NK-92 (cell line): Measurements from ENCODE around the gene TCEAL4.
"Not testable (repeated sequence)": the region's sequence is repeated elsewhere in the genome, so short reads cannot be mapped to it uniquely, and the experiment has no call there.

Experiments
- DNase-seq: peaks from one replicate; lab custom pipeline; 2025; ENCODE audit not compliant: unreplicated experiment; lab: John Stamatoyannopoulos, UW

The TCEAL4 gene

GRCh38 chrX:103586659-103587058 is 1.3 kb downstream of the TCEAL4 start:
- no peak for DNase-seq

GRCh38 chrX:103592295-103592694 is 7.0 kb downstream of the TCEAL4 start:
- DNase-seq, result not testable (repeated sequence)

DNA sequence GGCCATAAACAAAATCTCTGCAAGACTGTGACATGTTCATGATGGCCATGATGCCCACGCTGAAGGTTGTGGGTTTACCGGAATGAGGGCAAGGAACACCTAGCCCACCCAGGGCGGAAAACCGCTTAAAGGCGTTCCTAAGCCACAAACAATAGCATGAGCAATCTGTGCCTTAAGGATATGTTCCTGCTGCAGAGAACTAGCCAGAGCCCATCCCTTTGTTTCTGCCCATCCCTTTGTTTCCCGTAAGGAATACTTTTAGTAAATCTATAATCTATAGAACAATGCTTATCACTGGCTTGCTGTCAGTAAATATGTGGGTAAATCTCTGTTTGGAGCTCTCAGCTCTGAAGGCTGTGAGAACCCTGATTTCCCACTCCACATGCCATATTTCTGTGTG is 9.9 kb downstream of the TCEAL4 start:
- not testable (repeated sequence) for DNase-seq

DNA sequence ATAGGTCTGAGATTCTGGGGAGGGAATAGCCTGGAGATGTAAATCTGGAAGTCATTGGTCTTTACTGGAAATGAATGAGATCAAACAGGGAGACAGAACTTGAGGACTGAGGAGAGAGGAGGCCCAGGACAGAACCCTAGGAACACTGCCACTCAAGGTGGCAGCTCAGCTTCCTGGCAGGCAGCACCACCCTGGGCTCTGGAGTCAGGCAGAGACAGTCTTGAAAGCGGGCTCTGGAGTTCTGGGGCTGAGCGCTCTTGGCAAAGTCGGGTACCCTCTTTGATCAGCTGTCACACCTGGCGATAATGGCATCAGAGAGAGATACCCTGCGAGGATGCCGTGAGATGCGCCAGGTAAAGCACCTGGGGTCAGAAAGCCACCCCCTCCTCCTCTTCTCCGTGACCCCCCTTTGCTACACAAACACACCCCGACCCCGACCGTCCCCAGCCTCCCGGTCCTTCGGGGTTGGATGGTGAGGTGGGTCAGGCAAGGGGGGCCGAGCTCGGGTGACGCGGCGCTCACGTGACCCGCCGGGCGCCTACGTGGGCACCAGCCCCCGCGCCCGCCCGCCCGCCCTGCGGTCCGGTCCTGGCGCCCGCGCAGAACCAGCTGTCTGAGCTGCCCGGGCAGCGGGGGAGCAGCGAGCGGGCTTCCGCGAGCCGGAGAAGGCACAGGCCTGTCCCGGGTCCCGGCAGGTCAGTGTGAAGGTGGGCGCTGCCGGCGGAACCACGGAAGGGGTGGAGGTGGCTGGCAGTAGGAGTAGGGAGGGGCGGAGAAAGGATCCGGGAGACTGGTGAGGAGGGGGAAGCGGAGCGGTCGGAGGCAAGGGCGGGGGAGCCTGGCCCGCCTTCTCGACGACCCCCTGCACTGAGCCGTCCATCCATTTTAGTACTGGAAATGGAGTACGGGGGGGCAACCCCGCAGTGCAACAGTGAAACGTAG is 22.3 kb downstream of the TCEAL4 start, which contains the start of gene TCEAL3:
Gene TCEAL3, plus strand, starts transcription at position 600 of the 942 bp plus-strand sequence. CDS start 1,102 bp downstream, outside the sequence.
- DNase-seq, result no peak

DNA sequence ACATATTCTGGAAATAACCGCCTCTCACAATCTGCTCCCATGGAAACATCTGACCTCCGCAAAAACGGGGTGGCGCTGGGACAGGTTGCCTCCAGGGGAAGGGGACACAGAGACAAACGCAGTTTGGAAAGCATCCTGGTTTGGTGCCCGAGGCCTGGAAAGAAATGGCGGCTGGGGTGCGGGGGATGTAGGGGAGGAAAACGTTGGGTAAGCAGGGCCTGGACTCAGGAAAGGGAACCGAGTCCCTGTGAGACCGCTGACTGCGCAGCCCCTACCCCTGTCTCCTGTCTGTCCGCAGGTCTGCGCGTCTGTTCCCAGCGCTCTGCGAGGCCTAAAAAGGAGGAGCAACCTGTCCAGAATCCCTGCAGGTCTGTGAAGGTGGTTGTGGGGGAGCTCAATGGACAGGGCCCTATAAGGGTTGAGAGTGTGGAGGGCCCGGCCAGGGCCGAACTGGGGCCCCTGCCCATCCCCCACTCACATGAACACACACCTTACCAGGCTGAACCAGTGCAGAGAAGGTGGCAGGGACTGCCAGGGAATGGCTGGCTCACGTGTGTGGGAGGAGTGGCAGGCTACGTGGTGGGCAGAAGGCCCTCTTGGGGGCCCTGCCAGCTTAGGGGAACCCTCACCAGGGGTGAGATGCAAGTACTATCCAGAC is 23.1 kb downstream of the TCEAL4 start:
- DNase-seq, result no peak

DNA sequence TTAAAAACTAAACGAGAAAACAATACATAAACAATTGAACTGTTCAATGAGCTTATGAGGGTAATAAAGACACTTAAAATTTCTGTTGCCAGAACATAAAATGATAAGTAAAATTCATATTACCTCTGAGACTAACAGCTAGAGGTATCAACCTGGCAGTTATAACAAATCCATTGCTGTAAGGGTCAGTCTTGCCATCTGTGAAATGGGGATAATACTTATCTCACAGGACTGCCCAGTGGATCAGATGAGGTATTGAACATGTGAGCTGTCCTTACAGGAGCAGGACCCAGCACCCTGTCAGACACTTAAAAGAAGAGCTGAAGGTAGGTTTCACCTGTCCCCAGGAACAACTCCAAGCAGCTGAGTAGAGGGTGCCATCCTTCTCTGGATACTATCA is 25.0 kb downstream of the TCEAL4 start:
- DNase-seq, result no peak

DNA sequence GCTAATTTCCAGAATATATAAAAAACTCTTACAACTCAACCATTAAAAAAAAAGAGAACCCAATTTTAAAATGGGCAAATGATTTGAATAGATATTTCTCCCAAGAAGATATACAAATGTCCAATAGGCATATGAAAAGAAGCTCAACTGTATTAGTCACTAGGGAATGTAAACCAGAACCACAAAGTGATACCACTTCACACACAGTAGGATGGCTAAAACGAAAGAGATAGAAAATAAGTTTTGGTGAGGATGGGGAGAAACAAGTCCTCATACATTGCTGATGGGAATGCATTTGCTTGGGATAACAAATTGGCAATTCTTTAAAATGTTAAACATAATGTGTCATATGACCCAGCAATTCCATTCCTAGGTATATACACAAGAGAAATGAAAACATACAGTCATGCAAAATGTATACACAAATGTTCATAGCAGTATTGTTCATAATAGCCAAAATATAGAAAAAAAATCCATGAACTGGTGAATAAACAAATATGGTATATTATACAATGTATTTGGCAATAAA is 28.1 kb downstream of the TCEAL4 start:
- no peak for DNase-seq

DNA sequence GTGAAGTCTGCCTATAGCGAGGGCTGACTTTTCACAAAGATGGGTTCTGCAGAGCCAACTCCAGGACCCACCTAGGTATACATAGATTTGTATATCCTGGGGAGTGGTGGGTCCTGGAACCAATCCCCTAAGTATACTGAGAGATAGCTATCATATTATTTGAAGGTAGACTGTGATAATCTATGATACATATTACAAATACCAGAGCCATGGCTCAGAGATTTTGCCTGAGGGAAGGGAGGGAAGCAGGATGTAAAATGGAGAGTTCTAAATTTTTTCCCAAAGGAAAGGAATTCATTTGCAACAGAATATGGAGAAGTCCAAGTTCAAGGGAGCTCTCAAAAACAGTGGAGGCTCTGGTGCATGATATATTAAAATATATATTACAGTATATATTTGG is 29.7 kb downstream of the TCEAL4 start:
- DNase-seq, result no peak

DNA sequence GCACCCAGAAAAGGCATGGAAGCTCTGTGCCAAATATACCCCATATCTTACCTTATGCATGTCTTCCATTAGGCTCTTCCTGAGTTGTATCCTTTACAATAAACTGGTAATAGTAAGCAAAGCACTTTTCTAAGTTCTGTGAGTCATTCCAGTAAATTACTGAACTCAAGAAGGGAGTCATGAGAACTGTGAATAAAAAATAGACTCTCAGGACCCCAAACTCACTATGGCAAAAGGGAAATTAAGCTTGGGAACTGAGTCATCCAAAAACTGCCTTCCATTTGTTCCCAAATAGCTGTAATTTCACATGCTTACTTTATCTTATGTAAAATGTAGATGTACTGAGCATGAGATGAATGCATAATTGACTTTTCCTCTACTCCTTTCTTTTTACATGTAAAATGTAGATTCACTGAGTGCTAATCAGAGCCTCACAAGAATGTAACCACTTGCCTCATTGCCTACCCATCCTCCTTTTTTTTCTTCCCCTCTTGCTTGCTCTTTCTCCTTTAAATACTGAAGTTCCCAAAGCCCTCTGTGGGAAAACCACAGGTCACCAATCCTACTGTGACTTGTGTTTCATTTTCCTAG is 30.6 kb downstream of the TCEAL4 start:
- DNase-seq, result no peak

- no peak for DNase-seq
Measured at GRCh38 chrX:103616676-103617186, 31.4 kb downstream of the TCEAL4 start.

DNA sequence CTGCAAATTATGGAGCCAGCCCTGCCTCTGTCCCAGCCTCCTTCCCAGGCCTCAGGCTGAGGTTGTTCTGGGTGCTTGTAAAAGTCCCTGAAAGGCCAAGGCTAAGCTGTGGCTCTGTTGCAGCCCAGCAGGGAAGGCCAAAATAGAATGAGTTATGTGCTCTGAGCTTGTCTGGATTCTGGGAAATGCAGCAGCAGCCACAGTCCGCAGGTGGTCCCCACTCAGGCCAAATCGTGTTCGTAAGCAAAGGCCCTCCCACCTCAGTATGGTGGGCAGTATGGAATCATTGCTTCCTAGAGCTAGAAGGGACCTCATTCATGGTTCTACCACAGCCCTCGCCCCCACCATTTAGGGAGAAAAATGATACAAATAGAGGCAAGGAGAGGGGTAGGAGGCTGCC is 38.8 kb downstream of the TCEAL4 start:
- no peak for DNase-seq

DNA sequence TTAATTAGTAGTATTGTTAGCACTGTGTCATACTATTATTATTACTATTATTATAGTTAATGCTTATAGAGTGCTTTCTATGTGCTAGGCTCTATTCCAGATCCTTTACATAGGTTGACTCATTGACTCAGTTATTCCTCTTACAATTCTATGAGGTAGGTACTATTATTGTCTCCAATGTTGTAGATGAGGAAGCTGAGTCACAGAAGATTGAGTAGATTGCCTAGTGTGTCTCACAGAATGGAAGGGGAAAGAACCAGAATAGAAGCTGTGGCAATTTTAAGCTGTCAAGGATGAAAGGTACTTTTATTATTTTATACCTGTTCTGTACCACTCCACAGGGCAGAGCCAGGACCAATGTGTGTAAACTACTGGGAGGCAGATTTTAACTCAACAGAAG is 41.5 kb downstream of the TCEAL4 start:
- DNase-seq, result no peak

DNA sequence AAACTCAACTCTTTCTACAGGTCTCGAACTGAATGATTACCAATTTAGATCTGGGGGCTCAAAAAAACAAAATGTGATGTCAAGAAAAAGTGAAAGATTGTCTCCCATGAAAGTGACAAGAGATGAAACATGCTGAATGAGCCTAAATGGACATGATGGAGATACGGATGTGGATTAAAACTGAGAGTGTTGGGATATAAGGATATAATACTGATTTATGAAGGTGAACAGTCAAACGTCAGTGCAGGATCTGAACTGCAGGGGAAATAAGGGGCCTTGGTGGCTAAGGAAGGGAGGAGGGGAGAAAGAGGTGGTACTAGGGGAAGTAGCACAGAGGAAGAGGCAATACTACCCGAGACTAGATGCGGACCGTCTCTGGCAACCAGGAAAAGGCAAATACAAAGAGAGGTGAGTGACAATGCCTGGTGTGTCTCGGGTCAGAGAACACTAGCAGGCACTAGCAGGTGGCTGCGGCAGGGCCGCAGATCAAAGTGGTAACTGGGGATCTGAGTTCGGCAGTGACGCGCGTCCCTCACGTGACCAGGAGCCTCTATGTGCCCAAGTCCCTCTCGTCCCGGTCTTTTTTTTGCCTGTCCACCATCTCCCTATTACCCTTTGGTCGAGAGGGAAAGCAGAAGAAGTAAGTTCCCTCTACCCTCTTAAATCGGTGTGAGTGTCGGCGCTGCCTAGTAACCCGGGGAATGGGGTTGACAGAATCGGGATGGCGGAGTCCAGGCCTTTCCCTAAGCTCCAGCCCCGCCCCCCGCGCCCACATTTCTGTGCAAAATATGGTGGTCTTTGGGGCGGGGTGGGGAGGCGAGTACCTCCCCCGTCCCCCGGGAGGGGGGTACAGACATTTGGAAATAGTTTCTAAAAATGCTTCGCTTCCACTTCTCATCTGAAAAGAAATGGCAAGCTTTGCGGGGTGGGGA is 43.3 kb downstream of the TCEAL4 start, which contains the start of gene TCEAL1:
Gene TCEAL1, plus strand, starts transcription at position 590 of the 932 bp plus-strand sequence. CDS start 942 bp downstream, outside the sequence.
- no peak for DNase-seq

DNA sequence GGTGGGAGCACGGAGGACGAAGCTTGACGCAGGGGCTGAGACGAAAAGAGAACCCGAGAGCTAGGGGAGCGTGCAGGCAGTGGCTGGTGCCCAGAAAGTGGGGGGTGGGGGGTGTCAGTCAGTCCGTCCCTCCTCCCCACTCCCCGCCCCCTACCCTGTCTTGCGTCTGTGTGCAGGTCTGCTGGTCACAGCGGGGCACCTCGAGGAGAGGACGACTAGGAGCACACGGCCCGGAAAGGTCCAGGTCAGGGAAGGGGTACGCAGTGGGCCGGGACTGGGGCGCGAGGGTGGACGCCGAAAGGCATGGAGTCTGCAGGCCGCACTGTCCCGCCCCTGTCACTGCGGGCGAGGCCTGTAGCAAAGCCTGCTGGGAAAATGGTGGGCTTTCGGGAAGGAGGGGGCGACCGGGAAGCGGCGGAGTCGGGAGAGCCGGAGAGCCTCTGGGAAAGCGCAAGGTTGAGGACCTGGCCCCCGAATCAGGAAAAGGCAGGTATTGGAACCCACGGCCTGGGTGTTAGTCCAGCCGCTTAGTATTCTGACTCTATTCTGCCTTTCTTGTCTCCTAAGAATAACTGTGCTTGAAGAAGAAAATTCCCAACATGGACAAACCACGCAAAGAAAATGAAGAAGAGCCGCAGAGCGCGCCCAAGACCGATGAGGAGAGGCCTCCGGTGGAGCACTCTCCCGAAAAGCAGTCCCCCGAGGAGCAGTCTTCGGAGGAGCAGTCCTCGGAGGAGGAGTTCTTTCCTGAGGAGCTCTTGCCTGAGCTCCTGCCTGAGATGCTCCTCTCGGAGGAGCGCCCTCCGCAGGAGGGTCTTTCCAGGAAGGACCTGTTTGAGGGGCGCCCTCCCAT is 44.2 kb downstream of the TCEAL4 start:
- DNase-seq, result no peak

DNA sequence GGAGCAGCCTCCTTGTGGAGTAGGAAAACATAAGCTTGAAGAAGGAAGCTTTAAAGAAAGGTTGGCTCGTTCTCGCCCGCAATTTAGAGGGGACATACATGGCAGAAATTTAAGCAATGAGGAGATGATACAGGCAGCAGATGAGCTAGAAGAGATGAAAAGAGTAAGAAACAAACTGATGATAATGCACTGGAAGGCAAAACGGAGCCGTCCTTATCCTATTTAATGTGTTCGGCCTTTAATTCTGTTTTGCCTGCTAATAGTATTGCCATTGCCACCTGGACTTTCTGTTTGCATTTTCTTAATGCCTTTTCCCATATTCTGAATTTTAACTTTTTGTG is 44.8 kb downstream of the TCEAL4 start:
- DNase-seq, result no peak

DNA sequence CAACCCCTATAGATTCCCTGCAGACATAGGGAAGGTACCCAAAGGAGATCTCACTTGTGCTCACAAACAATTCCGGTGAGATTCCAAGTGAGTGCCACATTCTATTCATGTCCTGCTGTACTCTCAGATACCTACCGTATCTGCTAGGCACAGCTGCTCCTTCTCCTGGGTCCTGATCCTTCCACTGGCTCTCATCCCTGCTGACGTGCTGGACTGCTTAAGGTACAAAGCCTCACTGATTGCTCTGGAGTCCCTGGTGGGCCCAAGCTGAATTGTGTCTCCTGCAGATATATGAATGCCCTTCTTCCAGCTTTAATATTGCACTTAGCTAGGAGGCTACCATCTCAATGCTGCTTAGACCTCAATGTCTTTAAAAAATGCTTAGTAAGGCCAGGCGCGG is 45.8 kb downstream of the TCEAL4 start:
- DNase-seq, result no peak

- no peak for DNase-seq
Measured at GRCh38 chrX:103635436-103635835, 50.1 kb downstream of the TCEAL4 start.
